Mononuclear cell (primary cell): ENCODE measurements around the gene LMBRD2. TPM values are rescaled to one million over a fixed set of nuclear protein-coding genes. Genes with fewer than 3 reads are reported as not detected.
"Not testable (repeated sequence)": the region's sequence is repeated elsewhere in the genome, so short reads cannot be mapped to it uniquely, and the experiment has no call there.

Experiments used
- H3K27me3 ChIP-seq: 2 replicates; pipeline ENCODE4 v1.6.0; 2011; ENCODE audit warnings: low read length, control low read depth; ENCODE audit not compliant: insufficient read depth
- H3K4me1 ChIP-seq: 2 replicates; pipeline ENCODE4 v1.5.1; 2011; ENCODE audit warnings: mild to moderate bottlenecking, low read length, control low read depth; ENCODE audit not compliant: insufficient read depth
- H3K4me3 ChIP-seq: 2 replicates; pipeline ENCODE4 v1.5.1; 2011; ENCODE audit warnings: mild to moderate bottlenecking, low read length, moderate library complexity
- H3K9me3 ChIP-seq: 2 replicates; pipeline ENCODE4 v1.5.1; 2011; ENCODE audit warnings: low read depth, mild to moderate bottlenecking, control low read depth, low read length
- total RNA-seq: library from RNA; depleted of rRNA; stranded (reverse); fragments of >200 nt; gene quantifications from one replicate; pipeline ENCODE4 v1.2.3, GENCODE V29; 2012

Gene LMBRD2
- total RNA-seq = 4.1 TPM

- Histone ChIP-seq H3K4me3 (peak within 1 kb of the TSS; percentile 89), H3K27me3 (no peaks in the 10 kb centered on the region), H3K9me3 (no peaks in the 10 kb centered on the region), H3K4me1 (peaks cover 26% of the 10 kb centered on the region)
Measured at GRCh38 chr5:36151434-36152323, at the start of gene LMBRD2, which contains the start of gene SKP2. LMBRD2 (minus strand) TSS chr5:36151887; CDS start chr5:36143349, 8,538 bp downstream. SKP2 (plus strand) TSS chr5:36152111; CDS start chr5:36152263, 152 bp downstream.

- Histone ChIP-seq H3K4me3 (no peak overlapping the region), H3K4me1 (no peaks in the 10 kb centered on the region), H3K9me3 (no peaks in the 10 kb centered on the region), H3K27me3 (no peaks in the 10 kb centered on the region)
Measured at GRCh38 chr5:36200513-36200912, 48.8 kb upstream of the LMBRD2 start.

- no peak overlapping the region for H3K4me3 ChIP-seq
- H3K9me3 ChIP-seq = no peaks in the 10 kb centered on the region
- no peaks in the 10 kb centered on the region for H3K4me1 ChIP-seq
- H3K27me3 ChIP-seq = no peaks in the 10 kb centered on the region
Measured at GRCh38 chr5:36199620-36200019, 47.9 kb upstream of the LMBRD2 start.

GRCh38 chr5:36198783-36199182, 47.1 kb upstream of the LMBRD2 start:
- H3K9me3 ChIP-seq = not testable (repeated sequence)

GRCh38 chr5:36198281-36198680, 46.6 kb upstream of the LMBRD2 start:
- Histone ChIP-seq H3K4me3 (no peak overlapping the region), H3K4me1 (no peaks in the 10 kb centered on the region), H3K9me3 (no peaks in the 10 kb centered on the region), H3K27me3 (no peaks in the 10 kb centered on the region)

More at GRCh38 chr5:36198783-36199182, 47.1 kb upstream of the LMBRD2 start:
- not testable (repeated sequence) for H3K4me1 ChIP-seq, H3K27me3 ChIP-seq, H3K4me3 ChIP-seq

DNA sequence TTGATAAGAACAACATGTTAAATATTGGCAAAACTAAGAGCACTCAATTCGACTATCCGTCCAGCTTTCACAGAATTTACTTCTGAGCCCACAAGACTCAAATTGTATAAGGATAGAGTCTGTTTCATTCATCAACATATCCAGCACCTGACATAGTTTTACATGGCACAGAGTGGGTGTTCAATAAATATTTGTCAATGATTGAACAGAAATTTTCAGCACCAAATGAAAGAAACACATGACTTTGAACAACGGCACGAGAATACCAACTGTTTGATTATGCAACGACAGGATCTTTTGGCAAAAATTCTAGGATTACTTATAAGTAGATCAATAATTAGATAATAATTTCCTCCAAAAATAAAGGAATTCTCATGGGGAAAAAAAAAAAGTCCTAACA, 42.1 kb upstream of the LMBRD2 start:
- no peak overlapping the region for H3K4me3 ChIP-seq
- no peaks in the 10 kb centered on the region for H3K27me3 ChIP-seq
- no peaks in the 10 kb centered on the region for H3K4me1 ChIP-seq

GRCh38 chr5:36184408-36184807, 32.7 kb upstream of the LMBRD2 start:
- not testable (repeated sequence) for H3K4me3 ChIP-seq, H3K9me3 ChIP-seq, H3K4me1 ChIP-seq, H3K27me3 ChIP-seq

More for the DNA sequence above, 42.1 kb upstream of the LMBRD2 start:
- H3K9me3 ChIP-seq = no peaks in the 10 kb centered on the region

GRCh38 chr5:36181774-36182173, 30.1 kb upstream of the LMBRD2 start:
- no peak overlapping the region for H3K4me3 ChIP-seq
- H3K9me3 ChIP-seq = no peaks in the 10 kb centered on the region
- H3K4me1 ChIP-seq = no peaks in the 10 kb centered on the region
- H3K27me3 ChIP-seq = no peaks in the 10 kb centered on the region

- Histone ChIP-seq H3K27me3 (no peaks in the 10 kb centered on the region), H3K4me3 (no peak overlapping the region), H3K9me3 (no peaks in the 10 kb centered on the region), H3K4me1 (no peaks in the 10 kb centered on the region)
Measured at GRCh38 chr5:36180556-36181350, 29.1 kb upstream of the LMBRD2 start.

DNA sequence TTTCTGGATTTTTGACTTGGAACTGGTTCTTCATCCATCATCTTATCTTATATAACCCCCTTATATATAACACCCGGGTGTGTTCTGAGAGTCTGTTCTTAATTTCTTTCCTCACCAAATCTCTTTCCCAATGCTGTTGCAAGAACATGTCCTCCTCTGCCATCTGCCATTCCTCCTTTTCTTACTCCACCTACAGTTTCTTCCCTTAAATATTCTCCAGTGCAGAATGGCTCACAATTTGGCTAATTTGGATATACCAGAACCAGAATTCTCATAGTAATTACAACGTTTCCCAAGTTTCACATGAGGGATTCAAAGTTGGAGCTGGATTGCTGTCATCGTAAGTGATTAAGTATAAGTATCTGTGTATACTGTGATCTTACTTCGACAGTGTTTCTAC, 28.3 kb upstream of the LMBRD2 start:
- Histone ChIP-seq H3K4me1 (no peaks in the 10 kb centered on the region), H3K4me3 (no peak overlapping the region), H3K27me3 (no peaks in the 10 kb centered on the region), H3K9me3 (no peaks in the 10 kb centered on the region)

DNA sequence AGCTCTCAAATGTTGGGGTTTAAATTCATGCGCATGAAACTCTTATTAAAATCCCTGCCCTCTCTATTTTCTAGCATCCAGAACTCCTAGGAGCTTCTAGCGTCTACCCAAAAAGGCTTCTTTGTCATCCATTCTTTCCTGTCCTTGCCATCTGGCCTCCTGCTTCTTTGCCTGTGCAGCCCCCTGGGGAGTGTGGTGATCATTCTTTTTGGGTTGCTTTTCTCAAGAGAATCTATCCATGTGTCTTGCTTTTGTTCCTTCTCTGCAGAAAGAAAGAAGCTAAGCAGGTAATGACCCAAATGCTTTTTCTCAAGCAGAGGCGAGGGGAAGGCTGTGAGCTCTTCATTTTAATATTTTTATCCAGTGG, 26.8 kb upstream of the LMBRD2 start:
- H3K27me3 ChIP-seq = no peaks in the 10 kb centered on the region
- no peaks in the 10 kb centered on the region for H3K9me3 ChIP-seq
- no peaks in the 10 kb centered on the region for H3K4me1 ChIP-seq

GRCh38 chr5:36177715-36178523, 26.2 kb upstream of the LMBRD2 start:
- no peak overlapping the region for H3K4me3 ChIP-seq

More for the DNA sequence above, 26.8 kb upstream of the LMBRD2 start:
- no peak overlapping the region for H3K4me3 ChIP-seq

DNA sequence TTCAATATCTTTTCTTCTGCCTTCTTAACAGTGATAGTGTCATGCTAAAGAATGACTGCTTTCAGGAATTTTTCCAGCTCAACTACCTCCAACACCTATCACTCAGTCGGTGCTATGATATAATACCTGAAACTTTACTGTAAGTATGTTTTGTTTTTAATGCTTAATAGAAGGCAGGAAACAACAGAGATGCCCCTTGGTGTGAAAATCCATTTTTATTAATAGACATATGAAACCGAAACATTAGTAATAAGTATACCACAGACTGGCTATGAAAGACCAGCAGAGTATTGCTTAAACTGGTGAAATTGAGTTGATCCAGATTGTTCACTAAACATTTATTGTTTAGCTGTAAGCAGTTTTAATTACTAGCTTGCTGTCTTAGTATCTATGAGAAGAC, 25.5 kb upstream of the LMBRD2 start:
- H3K4me3 ChIP-seq = no peak overlapping the region
- H3K9me3 ChIP-seq = no peaks in the 10 kb centered on the region
- H3K27me3 ChIP-seq = no peaks in the 10 kb centered on the region
- no peaks in the 10 kb centered on the region for H3K4me1 ChIP-seq

More at GRCh38 chr5:36177715-36178523, 26.2 kb upstream of the LMBRD2 start:
- Histone ChIP-seq H3K4me1 (no peaks in the 10 kb centered on the region), H3K27me3 (no peaks in the 10 kb centered on the region), H3K9me3 (no peaks in the 10 kb centered on the region)

DNA sequence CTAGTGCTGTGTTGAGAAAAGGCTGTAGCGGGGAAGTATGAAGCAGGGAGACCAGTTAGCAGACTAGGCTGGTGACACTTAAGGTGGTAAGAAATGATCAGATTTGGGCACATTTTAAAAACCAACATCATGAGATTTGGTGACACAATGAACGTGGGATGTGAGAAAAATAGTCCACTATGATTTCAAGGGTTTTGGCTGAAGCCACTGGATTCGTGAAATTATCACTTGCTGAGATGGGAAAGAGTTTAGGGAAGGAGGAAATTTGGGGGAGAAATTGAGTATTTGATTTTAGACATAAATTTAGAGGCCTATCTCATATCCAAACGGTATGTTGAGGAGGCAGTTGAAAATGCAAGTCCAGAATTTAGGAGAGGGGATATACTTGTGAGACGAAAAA, 23.4 kb upstream of the LMBRD2 start:
- no peaks in the 10 kb centered on the region for H3K27me3 ChIP-seq
- H3K9me3 ChIP-seq = no peaks in the 10 kb centered on the region
- no peak overlapping the region for H3K4me3 ChIP-seq
- H3K4me1 ChIP-seq = no peaks in the 10 kb centered on the region

- Histone ChIP-seq H3K4me3 (no peak overlapping the region), H3K27me3 (no peaks in the 10 kb centered on the region), H3K9me3 (no peaks in the 10 kb centered on the region), H3K4me1 (no peaks in the 10 kb centered on the region)
Measured at GRCh38 chr5:36174119-36174518, 22.4 kb upstream of the LMBRD2 start.
